ENCODE measurements around the gene ENPEP.
"Not testable (repeated sequence)": the region's sequence is repeated elsewhere in the genome, so short reads cannot be mapped to it uniquely, and the experiment has no call there.

Gene ENPEP

GRCh38 chr4:110475881-110476818, at the start of gene ENPEP:
ENPEP (plus strand) TSS chr4:110476155; CDS start chr4:110476415, 260 bp downstream.
- no peak for DNase-seq (ENCODE audit: insufficient read length, low spot score)
- TF ChIP-seq, protein P1, sequence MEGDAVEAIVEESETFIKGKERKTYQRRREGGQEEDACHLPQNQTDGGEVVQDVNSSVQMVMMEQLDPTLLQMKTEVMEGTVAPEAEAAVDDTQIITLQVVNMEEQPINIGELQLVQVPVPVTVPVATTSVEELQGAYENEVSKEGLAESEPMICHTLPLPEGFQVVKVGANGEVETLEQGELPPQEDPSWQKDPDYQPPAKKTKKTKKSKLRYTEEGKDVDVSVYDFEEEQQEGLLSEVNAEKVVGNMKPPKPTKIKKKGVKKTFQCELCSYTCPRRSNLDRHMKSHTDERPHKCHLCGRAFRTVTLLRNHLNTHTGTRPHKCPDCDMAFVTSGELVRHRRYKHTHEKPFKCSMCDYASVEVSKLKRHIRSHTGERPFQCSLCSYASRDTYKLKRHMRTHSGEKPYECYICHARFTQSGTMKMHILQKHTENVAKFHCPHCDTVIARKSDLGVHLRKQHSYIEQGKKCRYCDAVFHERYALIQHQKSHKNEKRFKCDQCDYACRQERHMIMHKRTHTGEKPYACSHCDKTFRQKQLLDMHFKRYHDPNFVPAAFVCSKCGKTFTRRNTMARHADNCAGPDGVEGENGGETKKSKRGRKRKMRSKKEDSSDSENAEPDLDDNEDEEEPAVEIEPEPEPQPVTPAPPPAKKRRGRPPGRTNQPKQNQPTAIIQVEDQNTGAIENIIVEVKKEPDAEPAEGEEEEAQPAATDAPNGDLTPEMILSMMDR (IDR thresholded peaks at IDR 0.05; ENCODE audit: insufficient read depth, missing control alignments) = no peak
- FAIRE-seq = no peak

- not testable (repeated sequence) for DNase-seq (ENCODE audit: insufficient read length, low spot score); FAIRE-seq
Observed at GRCh38 chr4:110431805-110432204, 44.1 kb upstream of the ENPEP start.

DNA sequence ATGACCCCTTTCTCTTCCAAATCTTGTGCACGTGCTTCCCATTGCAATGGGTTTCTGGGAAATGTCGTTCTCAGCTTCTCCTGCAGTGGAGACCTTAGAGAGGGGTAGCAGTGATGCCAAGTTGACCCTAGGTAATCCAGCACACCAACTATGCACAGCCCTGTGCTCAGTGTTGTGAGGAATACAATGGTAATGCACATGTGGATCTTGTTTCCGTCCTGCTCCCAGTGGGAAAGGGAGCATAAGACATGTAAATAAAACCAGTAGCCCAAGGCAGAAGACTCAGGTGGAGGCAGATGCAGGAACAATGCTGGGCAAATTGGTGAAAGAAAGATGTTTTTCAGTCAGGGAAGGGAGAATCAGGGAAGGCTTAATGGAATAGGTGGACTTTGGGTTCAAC, 38.7 kb upstream of the ENPEP start:
- not testable (repeated sequence) for DNase-seq (ENCODE audit: insufficient read length, low spot score); FAIRE-seq

DNA sequence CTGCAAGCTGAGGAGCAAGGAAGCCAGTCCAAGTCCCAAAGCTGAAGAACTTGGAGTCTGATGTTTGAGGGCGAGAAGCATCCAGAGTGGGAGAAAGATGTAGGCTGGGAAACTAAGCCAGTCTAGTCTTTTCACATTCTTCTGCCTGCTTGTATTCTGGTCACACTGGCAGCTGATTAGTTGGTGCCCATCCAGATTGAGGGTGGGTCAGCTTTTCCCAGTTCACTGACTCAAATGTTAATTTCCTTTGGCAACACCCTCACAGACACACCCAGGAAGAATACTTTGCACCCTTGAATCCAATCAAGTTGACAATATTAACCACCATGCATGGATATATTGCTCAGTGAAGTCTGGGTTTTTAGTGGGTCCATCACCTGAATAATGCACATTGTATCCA, 36.7 kb upstream of the ENPEP start:
- not testable (repeated sequence) for DNase-seq (ENCODE audit: insufficient read length, low spot score); FAIRE-seq

DNA sequence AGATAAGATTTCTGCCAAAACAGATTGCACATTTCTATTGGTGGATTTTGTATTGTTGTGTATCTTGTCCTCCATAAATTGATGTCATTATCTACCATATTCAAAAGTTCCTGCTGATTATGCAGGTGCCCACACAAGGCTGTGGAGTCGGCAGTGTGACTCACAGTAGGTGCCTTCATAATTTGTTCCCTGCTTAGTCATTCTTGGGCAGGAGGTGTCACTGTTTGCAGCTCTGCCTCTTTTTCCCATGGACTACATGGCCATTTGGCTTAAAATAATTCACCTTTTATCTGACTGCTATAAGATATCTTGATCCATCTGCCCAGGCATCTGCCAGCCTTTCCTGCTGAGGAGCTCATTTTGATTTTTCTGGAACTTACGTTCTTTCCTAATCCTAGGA, 33.6 kb upstream of the ENPEP start:
- DNase-seq (ENCODE audit: insufficient read length, low spot score) (no peak), FAIRE-seq (no peak)
- TF ChIP-seq, protein P1 (IDR thresholded peaks at IDR 0.05; ENCODE audit: insufficient read depth, missing control alignments) = no peak

DNA sequence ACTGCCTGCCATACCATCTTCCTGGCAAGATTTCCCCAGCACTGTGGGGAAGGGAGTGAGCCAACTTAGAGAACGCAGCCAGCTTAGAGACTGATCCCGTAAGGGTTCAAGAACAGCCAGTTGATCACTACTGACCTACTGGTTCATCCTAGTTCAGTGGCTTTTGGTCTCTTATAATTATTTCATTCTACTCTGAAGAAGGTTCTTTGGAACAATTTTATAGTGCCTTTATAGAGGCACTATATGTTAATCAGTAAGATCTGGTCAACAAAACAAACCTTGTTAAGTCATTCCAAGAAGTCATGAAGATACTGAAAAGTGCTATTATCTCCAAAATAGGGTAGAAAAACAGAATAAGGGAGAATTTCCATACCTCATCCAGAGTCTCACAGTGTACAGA, 33.2 kb upstream of the ENPEP start:
- TF ChIP-seq, protein P1 (IDR thresholded peaks at IDR 0.05; ENCODE audit: insufficient read depth, missing control alignments) = no peak
- DNase-seq (ENCODE audit: insufficient read length, low spot score) = no peak
- no peak for FAIRE-seq

- DNase-seq (ENCODE audit: insufficient read length, low spot score) = no peak
- FAIRE-seq = no peak
Observed at GRCh38 chr4:110449947-110450346, 26.0 kb upstream of the ENPEP start.

GRCh38 chr4:110452546-110452945, 23.4 kb upstream of the ENPEP start:
- no peak for DNase-seq (ENCODE audit: insufficient read length, low spot score)
- no peak for FAIRE-seq
- TF ChIP-seq, protein P1 (IDR thresholded peaks at IDR 0.05; ENCODE audit: insufficient read depth, missing control alignments) = no peak

More at GRCh38 chr4:110449947-110450346, 26.0 kb upstream of the ENPEP start:
- TF ChIP-seq, protein P1 (IDR thresholded peaks at IDR 0.05; ENCODE audit: insufficient read depth, missing control alignments) = no peak
